ENCODE data around the gene AMACR. TPM values are rescaled to one million over a fixed set of nuclear protein-coding genes. Genes with fewer than 3 reads are reported as not detected.

Gene AMACR
- total and polyA plus RNA-seq, 10 of the 15 experiments (the other 5 are each of a cell fraction or from before 2014, with no cell fraction given), result 2.6 to 20.4 (median 10.4) TPM

GRCh38 chr5:34053133-34053532 is 45.3 kb upstream of the AMACR start:
- FAIRE-seq (no peak), ATAC-seq (no peak), DNase-seq (ENCODE audit: low read depth, low spot score) (no peak)
- Histone ChIP-seq H2AFZ (ENCODE audit: control insufficient read depth, low read depth, low read length) (no peak overlapping the region), H3K4me3 (no peak overlapping the region), H3K27me3 (replicated peaks in 1 of 2; ENCODE audit: control insufficient read depth in 2 of 2, insufficient read depth in 2 of 2, low read length in 1 of 2) (no peaks in the 10 kb centered on the region), H3K4me2 (ENCODE audit: control insufficient read depth, insufficient read depth) (no peak overlapping the region), H3K9me3 (replicated peaks; ENCODE audit: control insufficient read depth, insufficient read depth, low read length) (no peaks in the 10 kb centered on the region), H3K79me2 (ENCODE audit: control insufficient read depth, insufficient read depth, low read length) (no peaks in the 10 kb centered on the region), H3K9ac (ENCODE audit: control insufficient read depth, insufficient read depth, low read length) (no peak overlapping the region), H3K36me3 (ENCODE audit: control insufficient read depth in 2 of 2, insufficient read depth in 2 of 2, low read length in 1 of 2) (no peaks in the 10 kb centered on the region; a peak in 1 of 4 replicates), H3K4me1 (ENCODE audit: control insufficient read depth, insufficient read depth, low read length) (no peaks in the 10 kb centered on the region), H3K27ac (ENCODE audit: control insufficient read depth, insufficient read depth) (no peak overlapping the region), H4K20me1 (ENCODE audit: control insufficient read depth, insufficient read depth) (no peaks in the 10 kb centered on the region)
- WGBS (ENCODE audit: insufficient coverage, insufficient replicate concordance, low lambda C conversion rate, missing lambda C conversion rate), result 27% methylated on average over 2 of the region's 2 CpGs
- intact Hi-C loops (cut with micrococcal nuclease; ENCODE audit: unreplicated experiment), result no loop called here
- ChIA-PET POLR2A (no interaction called here), CTCF (no interaction called here), SMC1A (ENCODE audit: uncharacterized antibody, unreplicated experiment) (interaction anchor here (1.0 to 1.4 kb wide), 2 partner anchors 11 to 56 kb away, joined by 3 read pairs; partner anchors contain the start of gene C1QTNF3), RAD21 (ENCODE audit: unreplicated experiment) (no interaction called here)
- in situ Hi-C loops (cut with MboI), result no loop called here
- BruUV-seq (replicated peaks), result no TSS peak
- TF ChIP-seq ATF2 (IDR thresholded peaks at IDR 0.05; ENCODE audit: low read length), result no peak
- no peak for TF ChIP-seq POLR2AphosphoS2 (IDR thresholded peaks at IDR 0.05; ENCODE audit: low read depth, low read length)
- no peak for TF ChIP-seq MYC (IDR thresholded peaks at IDR 0.05; ENCODE audit: insufficient read depth, insufficient read length, insufficient replicate concordance, low read length, severe bottlenecking)
- TF ChIP-seq NR2C1 (IDR thresholded peaks at IDR 0.05), result no peak
- TF ChIP-seq CEBPZ (IDR thresholded peaks at IDR 0.05; ENCODE audit: low read depth, low read length), result no peak
- no peak for TF ChIP-seq SP1 (IDR thresholded peaks at IDR 0.05; ENCODE audit: low read depth, low read length)
- no peak for TF ChIP-seq MAX (IDR thresholded peaks at IDR 0.05; ENCODE audit: low read depth, low read length)
- TF ChIP-seq NRF1 (conservative IDR thresholded peaks at IDR 0.05; ENCODE audit: low read depth, low read length), result no peak

Measured in GM12878 (cell line).